Measurements from ENCODE around the gene DOK5. TPM values are rescaled to one million over a fixed set of nuclear protein-coding genes. Genes with fewer than 3 reads are reported as not detected.

DOK5 gene
- total RNA-seq, 2 donors from 2014 or later, result 0.99 to 1.2 TPM

DNA sequence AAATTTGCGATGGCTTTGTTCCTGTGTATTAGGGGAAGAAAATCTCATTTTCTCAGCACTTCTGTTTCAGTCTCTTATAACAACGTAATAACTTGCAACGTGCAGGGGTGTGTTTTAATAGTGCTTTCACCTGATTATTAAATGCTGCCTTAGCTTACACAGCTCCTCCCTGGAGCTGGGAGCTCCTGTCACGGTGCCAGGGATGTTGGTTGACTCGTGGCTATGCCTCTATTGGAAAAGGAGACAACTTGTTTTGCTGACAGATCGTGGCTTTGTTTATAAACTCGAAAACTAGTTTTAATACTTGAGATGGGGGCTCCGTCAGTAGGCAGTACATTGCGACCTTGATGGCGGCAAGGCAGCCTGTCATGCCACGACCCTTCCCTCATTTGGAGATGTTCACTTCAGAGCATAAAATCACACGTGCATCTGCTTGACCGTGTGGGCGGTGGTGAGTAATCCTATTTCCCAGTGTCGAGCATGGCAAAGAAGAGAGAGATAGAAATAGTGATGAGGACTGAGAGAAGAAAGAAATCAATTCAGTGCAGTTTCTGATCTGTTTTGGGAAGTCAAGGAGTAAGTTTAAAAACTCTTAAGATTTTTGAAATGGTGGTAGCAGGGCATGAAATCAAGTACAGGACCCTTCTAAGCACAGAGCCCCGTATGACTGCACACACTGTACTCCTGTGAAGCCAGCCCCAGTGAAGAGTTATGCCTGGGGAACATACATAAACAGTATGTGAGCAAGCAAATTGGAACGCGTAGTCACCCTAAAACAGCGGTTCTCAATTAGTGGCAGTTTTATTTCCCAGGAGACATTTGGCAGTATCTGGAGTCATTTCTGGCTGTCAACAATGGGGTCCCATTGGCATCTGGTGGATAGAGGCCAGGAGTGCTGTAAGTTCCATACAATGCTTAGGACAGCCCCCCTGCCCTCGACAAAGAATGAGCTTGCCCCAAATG is 147.2 kb downstream of the DOK5 start:
- H3K9me3 Mint-ChIP-seq, result no peaks in the 10 kb centered on the region
- H3K4me3 Mint-ChIP-seq, result no peak overlapping the region
- H3K27me3 Mint-ChIP-seq (ENCODE audit: low read depth), result no peaks in the 10 kb centered on the region
- H3K4me1 Mint-ChIP-seq (ENCODE audit: low read depth), result no peaks in the 10 kb centered on the region
- ATAC-seq (replicated peaks in 1 of 2) (no peak), DNase-seq (no peak)
- no peaks in the 10 kb centered on the region for H3K36me3 Mint-ChIP-seq (ENCODE audit: insufficient read depth in 2 of 2)
- no peak overlapping the region for H3K27ac Mint-ChIP-seq

DNA sequence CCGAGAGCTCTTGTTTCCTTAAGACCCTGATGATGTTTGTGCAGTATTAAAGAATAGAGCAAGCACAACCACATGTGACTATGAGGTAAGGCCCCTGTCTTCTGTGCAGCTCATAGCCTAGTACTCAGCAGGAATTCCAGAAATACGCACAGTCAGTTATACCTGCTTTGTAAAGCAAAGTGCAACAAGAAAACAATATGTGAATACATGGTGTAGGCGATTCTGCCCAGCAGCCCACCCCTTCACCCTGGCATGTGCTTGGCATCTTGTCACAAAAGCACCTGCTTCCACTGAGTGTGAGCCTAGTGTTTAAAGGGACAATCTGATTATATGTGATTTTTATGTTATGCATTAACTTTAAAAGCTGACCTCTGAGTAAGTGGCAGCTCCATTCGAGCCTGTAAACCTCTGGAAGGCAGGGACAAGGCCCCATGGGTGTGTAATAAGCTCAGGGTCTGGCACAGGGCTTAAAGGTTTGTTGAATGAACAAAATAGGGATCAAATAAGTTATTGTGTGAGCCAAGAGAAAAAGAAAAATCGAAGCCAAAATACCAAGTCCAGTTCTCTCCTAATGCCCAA is 148.7 kb downstream of the DOK5 start:
- H3K4me3 Mint-ChIP-seq, result no peak overlapping the region
- no peaks in the 10 kb centered on the region for H3K9me3 Mint-ChIP-seq
- H3K4me1 Mint-ChIP-seq (ENCODE audit: low read depth), result no peaks in the 10 kb centered on the region
- H3K36me3 Mint-ChIP-seq (ENCODE audit: insufficient read depth in 2 of 2), result no peaks in the 10 kb centered on the region
- DNase-seq, result no peak
- H3K27ac Mint-ChIP-seq, result no peak overlapping the region
- ATAC-seq (replicated peaks in 1 of 2), result no peak
- H3K27me3 Mint-ChIP-seq (ENCODE audit: low read depth), result no peaks in the 10 kb centered on the region

DNA sequence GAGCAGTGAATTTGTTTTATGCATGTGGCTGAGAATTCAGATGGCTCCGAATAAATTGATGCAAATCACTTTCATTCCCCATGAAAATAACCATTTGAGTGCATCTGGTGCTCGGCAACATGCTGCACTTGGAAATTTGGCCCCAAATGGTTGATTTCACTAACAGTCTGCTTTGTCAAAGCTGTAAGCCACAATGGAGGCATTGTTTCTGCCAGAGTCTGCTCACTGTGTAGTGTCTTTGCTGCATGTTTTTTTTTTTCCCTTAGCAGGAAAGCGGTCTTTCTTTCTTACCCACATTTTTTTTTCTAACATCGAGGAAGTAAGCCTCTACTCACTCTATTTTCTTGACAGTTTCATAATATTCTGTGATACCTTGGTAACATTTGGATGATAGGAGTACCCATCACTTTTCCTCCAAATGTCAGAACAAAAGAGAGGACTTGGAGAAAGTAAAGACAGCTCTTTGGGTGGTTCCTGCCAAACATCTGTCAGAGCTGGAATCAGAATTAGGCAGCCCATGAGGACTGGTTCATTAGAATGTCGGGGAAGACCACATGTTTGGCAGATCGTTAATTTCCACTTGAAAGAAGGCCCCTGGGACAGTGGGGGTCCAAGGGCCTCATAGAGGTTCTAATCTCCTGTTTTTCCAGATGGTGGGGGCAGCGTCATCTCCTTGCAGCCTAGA is 149.5 kb downstream of the DOK5 start:
- H3K4me1 Mint-ChIP-seq (ENCODE audit: low read depth), result no peaks in the 10 kb centered on the region
- no peak overlapping the region for H3K27ac Mint-ChIP-seq
- no peaks in the 10 kb centered on the region for H3K9me3 Mint-ChIP-seq
- DNase-seq (no peak), ATAC-seq (replicated peaks in 1 of 2) (no peak)
- H3K27me3 Mint-ChIP-seq (ENCODE audit: low read depth), result peaks cover 3% of the 10 kb centered on the region
- no peak overlapping the region for H3K4me3 Mint-ChIP-seq
- no peaks in the 10 kb centered on the region for H3K36me3 Mint-ChIP-seq (ENCODE audit: insufficient read depth in 2 of 2)

DNA sequence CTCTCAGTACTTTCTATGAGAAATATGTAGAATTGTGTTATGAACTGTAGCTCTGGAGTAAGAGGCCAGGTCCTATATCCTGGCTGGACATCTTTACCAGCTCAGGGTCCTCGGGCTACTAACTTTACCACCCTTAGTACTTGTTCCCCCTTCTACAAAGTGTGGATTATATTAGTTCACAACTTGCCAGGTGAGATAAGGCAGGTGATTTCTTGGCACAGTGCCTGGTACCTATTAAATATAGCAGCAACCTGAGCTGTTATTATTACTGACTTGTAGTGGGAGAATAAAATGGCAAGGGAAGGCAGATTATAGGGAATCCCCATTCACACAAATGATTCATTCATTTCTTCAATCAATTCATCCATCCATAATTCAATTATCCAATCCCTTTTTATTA is 150.1 kb downstream of the DOK5 start:
- DNase-seq, result no peak
- no peaks in the 10 kb centered on the region for H3K4me1 Mint-ChIP-seq (ENCODE audit: low read depth)
- ATAC-seq (replicated peaks in 1 of 2), result no peak
- H3K9me3 Mint-ChIP-seq, result no peaks in the 10 kb centered on the region
- peaks cover 7% of the 10 kb centered on the region for H3K27me3 Mint-ChIP-seq (ENCODE audit: low read depth)
- no peaks in the 10 kb centered on the region for H3K36me3 Mint-ChIP-seq (ENCODE audit: insufficient read depth in 2 of 2)
- H3K27ac Mint-ChIP-seq, result no peak overlapping the region
- no peak overlapping the region for H3K4me3 Mint-ChIP-seq

DNA sequence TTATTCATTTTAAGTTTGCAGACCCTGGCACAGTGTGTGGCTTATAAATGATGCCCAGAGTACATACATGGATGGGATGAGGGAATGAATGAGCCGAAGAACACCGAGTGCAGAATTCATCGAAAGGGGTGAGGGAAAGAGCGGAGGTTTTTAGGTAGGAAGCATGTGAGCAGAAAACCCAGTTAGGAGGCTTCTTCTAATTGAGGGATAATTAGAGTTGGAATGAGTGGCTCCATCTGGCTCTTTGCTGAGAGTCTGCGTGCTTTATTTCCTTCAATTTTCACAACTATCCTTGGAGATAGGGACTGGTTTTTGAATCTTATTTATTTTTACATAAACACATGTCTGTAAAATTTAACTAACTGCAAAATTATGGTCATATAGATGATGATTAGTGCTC is 150.7 kb downstream of the DOK5 start:
- ATAC-seq (replicated peaks in 1 of 2), result no peak
- Mint-ChIP-seq H3K9me3 (no peaks in the 10 kb centered on the region), H3K27me3 (ENCODE audit: low read depth) (peaks cover 7% of the 10 kb centered on the region), H3K4me3 (no peak overlapping the region), H3K27ac (no peak overlapping the region), H3K36me3 (ENCODE audit: insufficient read depth in 2 of 2) (no peaks in the 10 kb centered on the region), H3K4me1 (ENCODE audit: low read depth) (no peaks in the 10 kb centered on the region)
- no peak for DNase-seq

DNA sequence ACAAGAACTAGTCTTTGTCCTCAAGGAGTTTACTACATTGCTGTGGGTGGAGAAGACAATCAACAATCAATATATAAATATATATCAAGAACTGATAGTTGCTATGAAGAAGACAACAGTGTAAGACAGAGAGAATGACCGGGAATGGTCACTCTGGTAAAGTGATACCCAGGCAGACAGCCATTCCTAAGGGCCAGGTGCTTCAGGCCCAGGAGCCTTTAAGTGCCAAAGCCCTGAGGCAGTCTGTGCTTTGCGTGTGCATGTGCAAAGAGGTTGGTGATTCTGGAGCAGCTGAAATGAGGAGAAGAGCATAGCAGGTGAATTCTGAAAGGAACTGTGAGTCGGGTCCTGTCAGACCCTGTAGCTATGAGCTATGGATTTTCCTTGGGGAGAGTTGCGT is 154.2 kb downstream of the DOK5 start:
- Mint-ChIP-seq H3K4me3 (no peak overlapping the region), H3K27ac (no peak overlapping the region), H3K27me3 (ENCODE audit: low read depth) (peaks cover 7% of the 10 kb centered on the region), H3K4me1 (ENCODE audit: low read depth) (no peaks in the 10 kb centered on the region), H3K9me3 (no peaks in the 10 kb centered on the region), H3K36me3 (ENCODE audit: insufficient read depth in 2 of 2) (no peaks in the 10 kb centered on the region)
- DNase-seq (no peak), ATAC-seq (replicated peaks in 1 of 2) (no peak)

DNA sequence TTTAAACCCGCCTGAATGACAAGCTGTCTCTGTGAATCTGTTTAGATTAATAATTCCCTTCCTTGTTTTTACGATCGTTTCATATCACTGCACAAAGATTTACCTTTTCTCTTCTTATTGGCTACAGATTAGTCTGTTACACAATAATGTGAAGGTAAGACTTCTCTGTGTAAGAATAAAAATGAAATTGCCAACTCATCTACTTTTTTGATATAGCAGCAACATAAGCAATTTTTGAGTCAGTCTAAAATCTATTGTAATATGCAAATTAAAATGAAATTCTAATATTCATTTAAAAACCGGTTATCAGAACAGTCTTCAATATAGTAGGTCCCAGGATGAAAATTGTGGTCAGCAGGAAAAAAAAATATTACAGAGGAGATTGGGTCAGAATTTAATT is 155.2 kb downstream of the DOK5 start:
- H3K27me3 Mint-ChIP-seq (ENCODE audit: low read depth), result peaks cover 7% of the 10 kb centered on the region
- H3K36me3 Mint-ChIP-seq (ENCODE audit: insufficient read depth in 2 of 2), result no peaks in the 10 kb centered on the region
- no peak for DNase-seq
- no peak overlapping the region for H3K27ac Mint-ChIP-seq
- no peak for ATAC-seq (replicated peaks in 1 of 2)
- no peak overlapping the region for H3K4me3 Mint-ChIP-seq
- no peaks in the 10 kb centered on the region for H3K9me3 Mint-ChIP-seq
- H3K4me1 Mint-ChIP-seq (ENCODE audit: low read depth), result no peaks in the 10 kb centered on the region

DNA sequence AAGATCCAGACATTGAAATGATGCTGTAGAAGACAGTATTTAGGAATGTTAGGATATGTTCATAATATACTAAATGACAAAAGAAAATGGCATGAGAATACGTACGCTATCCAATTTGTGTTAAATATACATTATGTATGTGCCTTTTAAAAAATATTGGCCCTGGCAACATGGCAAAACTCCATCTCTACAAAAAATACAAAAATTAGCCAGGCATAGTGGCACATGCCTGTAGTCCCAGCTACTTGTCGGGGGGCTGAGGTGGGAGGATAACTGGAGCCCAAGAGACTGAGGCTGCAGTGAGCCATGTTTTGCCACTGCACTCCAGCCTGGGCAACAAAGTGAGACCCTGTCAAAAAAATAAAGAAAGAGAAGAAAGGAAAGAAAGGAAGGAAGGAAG is 155.7 kb downstream of the DOK5 start:
- Mint-ChIP-seq H3K27me3 (ENCODE audit: low read depth) (peaks cover 7% of the 10 kb centered on the region), H3K36me3 (ENCODE audit: insufficient read depth in 2 of 2) (no peaks in the 10 kb centered on the region), H3K9me3 (no peaks in the 10 kb centered on the region), H3K27ac (no peak overlapping the region), H3K4me1 (ENCODE audit: low read depth) (no peaks in the 10 kb centered on the region), H3K4me3 (no peak overlapping the region)
- DNase-seq, result no peak
- no peak for ATAC-seq (replicated peaks in 1 of 2)

DNA sequence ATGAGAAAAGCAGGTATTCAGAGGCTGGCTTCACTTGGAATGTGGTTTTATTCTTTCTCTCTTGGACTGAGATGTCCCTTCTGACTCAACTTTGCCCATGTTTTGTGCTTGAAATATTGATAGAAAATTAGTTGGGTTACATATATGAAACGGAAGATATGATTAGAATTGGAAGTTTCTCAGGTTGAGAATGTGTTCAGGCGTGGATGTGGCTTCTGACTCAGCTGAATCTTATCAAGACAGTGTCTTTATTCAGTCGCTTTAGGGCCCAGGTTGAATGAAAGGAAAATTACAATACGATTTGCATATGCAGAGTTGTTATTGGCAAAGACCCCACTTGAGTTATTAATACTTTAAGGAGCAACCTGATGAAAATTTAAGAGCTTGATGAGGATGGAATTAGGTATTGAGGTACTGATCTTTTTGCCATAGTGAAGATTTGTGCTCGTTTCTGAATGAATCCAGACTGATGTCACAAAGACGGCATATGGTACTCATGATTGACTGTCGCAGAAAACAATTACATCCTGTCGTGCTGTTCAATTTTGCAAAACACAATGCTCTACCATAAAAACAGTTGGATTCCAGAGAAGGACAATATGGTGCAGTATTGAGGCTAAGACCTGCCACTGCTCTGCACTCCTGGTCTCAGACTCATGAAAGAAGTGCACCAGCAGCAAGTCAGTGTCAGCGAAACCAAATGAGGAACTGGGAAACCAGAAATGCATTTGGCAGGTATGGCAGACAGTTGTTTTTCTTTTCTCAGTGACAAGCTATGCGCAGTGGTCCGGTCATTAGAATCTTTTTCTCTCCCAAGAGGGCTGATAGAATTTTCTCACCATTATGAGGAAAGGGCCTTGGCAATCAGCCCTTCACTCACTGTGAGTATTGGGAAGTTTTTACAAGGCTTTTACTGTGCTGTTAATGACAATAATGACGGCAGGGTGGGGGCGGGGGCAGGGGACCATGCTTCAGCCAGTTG is 158.3 kb downstream of the DOK5 start:
- Mint-ChIP-seq H3K4me1 (ENCODE audit: low read depth) (no peaks in the 10 kb centered on the region), H3K27me3 (ENCODE audit: low read depth) (peaks cover 7% of the 10 kb centered on the region), H3K36me3 (ENCODE audit: insufficient read depth in 2 of 2) (no peaks in the 10 kb centered on the region), H3K9me3 (no peaks in the 10 kb centered on the region), H3K27ac (no peak overlapping the region), H3K4me3 (no peak overlapping the region)
- no peak for ATAC-seq (replicated peaks in 1 of 2)
- DNase-seq, result no peak

DNA sequence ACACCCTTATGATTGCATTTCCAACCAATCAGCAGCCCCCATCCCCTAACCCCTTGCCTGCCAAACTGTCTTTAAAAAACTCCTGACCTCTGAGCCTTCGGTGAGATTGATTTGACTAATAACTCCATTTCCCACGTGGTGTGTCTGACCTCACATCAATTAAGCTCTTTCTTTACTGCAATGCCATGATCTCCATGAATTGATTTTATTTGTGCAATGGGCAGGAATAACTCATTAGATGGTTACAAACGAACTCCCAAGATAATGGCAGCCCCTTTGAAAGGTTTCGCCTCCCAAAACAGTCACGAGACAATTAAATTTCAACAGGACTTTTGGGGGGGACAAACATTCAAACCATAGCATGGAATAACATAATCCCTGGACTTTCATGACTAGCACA is 161.2 kb downstream of the DOK5 start:
- no peak overlapping the region for H3K4me3 Mint-ChIP-seq
- DNase-seq (no peak), ATAC-seq (replicated peaks in 1 of 2) (no peak)
- no peaks in the 10 kb centered on the region for H3K4me1 Mint-ChIP-seq (ENCODE audit: low read depth)
- no peaks in the 10 kb centered on the region for H3K9me3 Mint-ChIP-seq
- H3K27me3 Mint-ChIP-seq (ENCODE audit: low read depth), result no peaks in the 10 kb centered on the region
- H3K27ac Mint-ChIP-seq, result no peak overlapping the region
- no peaks in the 10 kb centered on the region for H3K36me3 Mint-ChIP-seq (ENCODE audit: insufficient read depth in 2 of 2)

DNA sequence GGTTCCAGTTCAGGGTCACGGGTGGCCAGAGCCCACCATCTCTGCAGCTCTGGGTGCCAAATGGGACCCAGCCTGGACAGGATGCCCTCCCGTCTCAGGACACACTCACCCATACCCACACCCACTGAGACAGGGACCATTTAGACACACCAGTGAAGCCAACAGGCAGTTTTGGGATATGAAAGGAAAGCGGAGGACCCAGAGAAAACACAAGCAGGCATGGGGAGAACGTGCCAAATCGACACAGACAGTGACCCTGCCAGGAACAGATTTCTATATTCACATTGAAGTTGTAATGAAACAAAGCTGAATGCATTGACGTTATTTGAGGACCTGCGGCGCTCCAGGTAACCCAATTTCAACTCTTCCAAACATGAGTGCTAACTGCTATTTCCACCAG is 164.5 kb downstream of the DOK5 start:
- H3K36me3 Mint-ChIP-seq (ENCODE audit: insufficient read depth in 2 of 2), result no peaks in the 10 kb centered on the region
- no peak overlapping the region for H3K4me3 Mint-ChIP-seq
- ATAC-seq (replicated peaks in 1 of 2) (no peak), DNase-seq (no peak)
- H3K4me1 Mint-ChIP-seq (ENCODE audit: low read depth), result no peaks in the 10 kb centered on the region
- H3K9me3 Mint-ChIP-seq, result no peaks in the 10 kb centered on the region
- H3K27me3 Mint-ChIP-seq (ENCODE audit: low read depth), result no peaks in the 10 kb centered on the region
- no peak overlapping the region for H3K27ac Mint-ChIP-seq

DNA sequence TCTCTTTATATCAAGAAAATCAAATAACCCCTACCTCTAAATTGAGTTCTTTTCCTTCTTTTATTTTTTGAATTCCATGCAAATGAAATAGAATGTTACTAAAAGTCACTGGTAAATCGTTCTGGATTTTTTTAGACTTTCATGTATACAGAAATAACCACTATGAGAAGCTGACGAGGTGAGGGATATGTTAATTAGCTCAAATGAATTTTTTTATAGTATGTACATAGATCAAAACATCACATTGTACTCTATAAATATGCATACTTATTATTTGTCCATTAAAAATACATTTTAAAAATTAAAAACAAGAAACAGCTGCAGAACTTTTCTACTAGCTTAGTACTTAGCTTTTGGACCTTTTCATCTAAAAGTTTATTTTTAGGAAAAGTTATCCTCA is 165.4 kb downstream of the DOK5 start:
- no peak overlapping the region for H3K4me3 Mint-ChIP-seq
- no peak for DNase-seq
- H3K9me3 Mint-ChIP-seq, result no peaks in the 10 kb centered on the region
- no peaks in the 10 kb centered on the region for H3K36me3 Mint-ChIP-seq (ENCODE audit: insufficient read depth in 2 of 2)
- no peak for ATAC-seq (replicated peaks in 1 of 2)
- no peaks in the 10 kb centered on the region for H3K27me3 Mint-ChIP-seq (ENCODE audit: low read depth)
- H3K4me1 Mint-ChIP-seq (ENCODE audit: low read depth), result no peaks in the 10 kb centered on the region
- no peak overlapping the region for H3K27ac Mint-ChIP-seq

All from activated T-cell treated with anti-CD3 and anti-CD28 coated beads, Interleukin-2, amount 50 U/mL, for 72 hours (primary cell).